Activated CD4-positive, alpha-beta T cell treated with anti-CD3 and anti-CD28 coated beads for 1 hour (primary cell): ENCODE results near the gene CYP2C18.
"Not testable (repeated sequence)": the region's sequence is repeated elsewhere in the genome, so short reads cannot be mapped to it uniquely, and the experiment has no call there.

Experiments used
- DNase-seq: peaks from one replicate; pipeline ENCODE4 v3.0.0-alpha.2; 2020

CYP2C18 gene

GRCh38 chr10:94747838-94748237, 64.3 kb downstream of the CYP2C18 start:
- no peak for DNase-seq

GRCh38 chr10:94757916-94758315, 74.4 kb downstream of the CYP2C18 start:
- DNase-seq = no peak

GRCh38 chr10:94760586-94761178, 77.2 kb downstream of the CYP2C18 start:
- no peak for DNase-seq

GRCh38 chr10:94762393-94762792, 78.9 kb downstream of the CYP2C18 start, which contains the start of gene CYP2C19:
Gene CYP2C19, plus strand, starts transcription at chr10:94762681. Its CDS starts 25 bp downstream, at chr10:94762706.
- DNase-seq = no peak

- not testable (repeated sequence) for DNase-seq
These were observed 91.9 kb downstream of the CYP2C18 start for GRCh38 chr10:94775425-94775824.

GRCh38 chr10:94777886-94778458, 94.4 kb downstream of the CYP2C18 start:
- DNase-seq = no peak

- no peak for DNase-seq
These were observed 97.3 kb downstream of the CYP2C18 start for GRCh38 chr10:94780844-94781243.

- DNase-seq = no peak
These were observed 100.7 kb downstream of the CYP2C18 start for GRCh38 chr10:94784256-94784655.

GRCh38 chr10:94785211-94785610, 101.7 kb downstream of the CYP2C18 start:
- DNase-seq = no peak
